T-helper 2 cell (primary cell): ENCODE results near the gene HINT2.

ENCODE experiments used
- DNase-seq, 5 experiments: peaks; one replicate each; pipeline versions ENCODE4 v3.0.0 to v3.0.0-alpha.2; 2012 to 2022

The HINT2 gene

GRCh38 chr9:35774907-35775635 is 39.8 kb downstream of the HINT2 start:
- DNase-seq: no peak

- DNase-seq: no peak
Measured at GRCh38 chr9:35771943-35772342, 42.9 kb downstream of the HINT2 start.

- DNase-seq: no peak
Measured at GRCh38 chr9:35771534-35771933, 43.3 kb downstream of the HINT2 start.

DNA sequence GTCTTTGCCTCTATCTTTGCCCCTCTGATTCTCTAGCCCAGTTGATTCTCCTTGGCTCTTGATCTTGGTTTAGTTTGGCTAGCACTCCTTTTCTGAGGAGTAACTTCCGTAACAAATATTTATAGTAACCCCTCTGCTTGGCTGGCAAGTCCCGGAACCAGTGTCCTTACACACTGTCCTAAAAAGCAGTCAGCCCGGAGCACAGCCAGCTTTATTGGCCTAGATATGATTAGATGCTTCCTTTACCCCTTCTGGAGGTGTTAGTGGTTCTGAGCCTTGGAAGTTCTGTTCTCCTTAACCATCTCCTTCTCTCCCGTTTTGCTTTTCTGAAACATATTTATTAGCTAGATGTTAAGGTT is 43.8 kb downstream of the HINT2 start:
- DNase-seq: no peak

- no peak for DNase-seq
Measured at GRCh38 chr9:35769763-35770162, 45.1 kb downstream of the HINT2 start.

DNA sequence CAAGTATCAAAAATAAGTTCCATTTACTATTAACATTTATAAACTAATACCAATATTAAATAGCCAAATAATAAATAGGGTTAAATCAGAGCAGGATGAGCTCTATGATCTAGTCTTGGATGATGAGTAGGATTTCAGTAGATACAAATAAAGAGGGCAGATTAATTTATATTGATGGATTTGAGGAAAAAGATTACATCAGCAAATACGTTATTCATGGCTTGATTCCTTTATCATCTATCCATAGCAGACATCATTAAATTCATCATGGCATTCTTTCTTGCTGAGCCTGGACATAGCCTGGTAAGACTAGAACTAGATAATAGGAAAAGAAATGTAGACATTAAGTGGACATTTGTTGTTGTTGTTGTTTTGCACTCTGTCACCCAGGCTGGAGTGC is 47.4 kb downstream of the HINT2 start:
- DNase-seq: no peak

- DNase-seq: no peak
Measured at GRCh38 chr9:35766997-35767396, 47.8 kb downstream of the HINT2 start.

DNA sequence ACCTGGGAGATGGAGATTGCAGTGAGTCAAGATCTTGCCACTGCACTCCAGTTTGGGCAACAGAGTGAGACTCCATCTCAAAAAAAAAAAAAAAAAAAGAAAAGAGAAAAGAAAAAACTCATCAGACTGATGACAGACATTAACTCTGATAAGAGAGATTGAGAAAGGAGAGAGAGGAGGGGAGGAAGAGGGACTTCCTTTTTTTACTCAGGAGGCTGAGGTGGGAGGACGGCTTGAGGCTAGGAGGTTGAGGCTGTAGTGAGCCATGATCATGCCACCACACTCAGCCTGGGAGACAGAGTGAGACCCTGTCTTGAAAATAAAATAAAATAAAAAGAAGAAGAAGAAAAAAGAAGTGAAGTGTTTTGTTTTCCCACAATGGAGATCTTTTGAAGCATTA is 51.0 kb downstream of the HINT2 start:
- DNase-seq: no peak

- no peak for DNase-seq
Measured at GRCh38 chr9:35763181-35763580, 51.7 kb downstream of the HINT2 start.
